Small intestine (tissue), 7 donors: ENCODE measurements around the gene EVI2B. TPM values are rescaled to one million over a fixed set of nuclear protein-coding genes. Genes with fewer than 3 reads are reported as not detected.

ENCODE experiments used
- DNase-seq, 2 donors: peaks; one replicate each; pipeline versions ENCODE4 v3.0.0 to v3.0.0-alpha.2; 2013
- FAIRE-seq: peaks from 2 replicates; lab custom pipeline; 2012; peaks lifted over from hg19 to GRCh38; lab: Jason Lieb, UNC
- H3K27ac ChIP-seq, 3 donors: one replicate each; pipeline ENCODE4 v1.5.1; 2013; ENCODE audit warnings: low read length in 2 of 3, mild to moderate bottlenecking in 2 of 3, control low read depth in 1 of 3, inconsistent platforms in 1 of 3, low read depth in 1 of 3, moderate library complexity in 1 of 3
- H3K27me3 ChIP-seq, 3 donors: one replicate each; pipeline ENCODE4 v1.6.1; 2013; ENCODE audit warnings: low read length in 3 of 3, inconsistent platforms in 1 of 3; ENCODE audit not compliant: control insufficient read depth in 3 of 3, insufficient read depth in 3 of 3
- H3K36me3 ChIP-seq, 3 donors: one replicate each; pipeline ENCODE4 v1.6.1; 2013; ENCODE audit warnings: low read length in 3 of 3, inconsistent platforms in 1 of 3, low read depth in 1 of 3, mild to moderate bottlenecking in 1 of 3, moderate library complexity in 1 of 3; ENCODE audit not compliant: control insufficient read depth in 3 of 3, insufficient read depth in 2 of 3
- H3K4me1 ChIP-seq, 3 donors: one replicate each; pipeline ENCODE4 v1.6.1; 2013; ENCODE audit warnings: low read length in 2 of 3, inconsistent platforms in 1 of 3, low read depth in 1 of 3, mild to moderate bottlenecking in 1 of 3, moderate library complexity in 1 of 3; ENCODE audit not compliant: control insufficient read depth in 3 of 3, insufficient read depth in 2 of 3
- H3K4me3 ChIP-seq, 3 donors: one replicate each; pipeline ENCODE4 v1.5.1; 2013; ENCODE audit warnings: low read length in 3 of 3, control low read depth in 1 of 3, inconsistent platforms in 1 of 3, low read depth in 1 of 3, mild to moderate bottlenecking in 1 of 3, moderate library complexity in 1 of 3
- H3K9me3 ChIP-seq, 2 donors: one replicate each; pipeline ENCODE4 v1.6.1; 2013; ENCODE audit warnings: low read depth in 1 of 2, low read length in 1 of 2; ENCODE audit not compliant: control insufficient read depth in 2 of 2, insufficient read depth in 1 of 2
- WGBS, 3 donors: extraction: QIAGEN DNeasy Blood & Tissue Kit; methylation state at CpG; one replicate each; pipeline ENCODE4 v1.1.7; 2013; 5-methylcytosine and 5-hydroxymethylcytosine counted together
- polyA plus RNA-seq, 4 donors: library from polyadenylated mRNA; stranded (reverse) in 3 of 4; unstranded in 1 of 4; fragments of 200-250 nt in 3 of 4; fragments of 120-200 nt in 1 of 4; gene quantifications; one replicate each; pipeline versions ENCODE4 v1.2.1 to v1.2.3, GENCODE V29; 2013
- donor health status: healthy with polysubstance abuse.
- donor health status: control.
- donor health status: control.
- donor health status: Bipolar disorder and iron deficiency.
- donor health status: healthy.

EVI2B gene
- polyA plus RNA-seq, 4 donors = 1.1 to 20.5 (median 7.3) TPM

DNA sequence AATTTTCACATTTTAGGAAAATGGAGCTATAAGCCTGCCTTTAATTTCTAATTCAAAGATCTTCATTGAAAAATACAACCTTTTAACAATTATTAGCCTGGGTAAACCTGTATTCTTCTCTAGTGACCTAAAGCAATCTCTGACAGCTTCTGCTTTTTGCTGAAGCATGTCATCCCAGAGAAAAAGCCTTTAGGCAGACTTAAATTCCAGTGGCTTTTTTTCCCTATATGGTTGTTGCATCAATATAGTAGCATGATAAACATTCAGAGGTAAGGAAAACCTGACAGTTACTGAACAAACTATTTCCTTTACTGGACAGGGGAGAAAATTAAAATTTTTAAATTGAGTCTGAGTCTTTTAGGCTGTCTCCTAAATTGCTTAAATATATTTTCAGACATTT is 15.4 kb upstream of the EVI2B start:
- H3K4me1 ChIP-seq = no peaks in the 10 kb centered on the region
- H3K27ac ChIP-seq = no peak overlapping the region
- H3K36me3 ChIP-seq = peaks cover 4 to 19% (median 8%) of the 10 kb centered on the region in 3 donors
- no peaks in the 10 kb centered on the region for H3K9me3 ChIP-seq
- no peak overlapping the region for H3K4me3 ChIP-seq
- FAIRE-seq (no peak), DNase-seq (no peak)
- H3K27me3 ChIP-seq = no peaks in the 10 kb centered on the region

- no peaks in the 10 kb centered on the region for H3K27me3 ChIP-seq
- peaks cover 5 to 17% (median 8%) of the 10 kb centered on the region in 3 donors for H3K36me3 ChIP-seq
- FAIRE-seq (no peak), DNase-seq (no peak)
- H3K27ac ChIP-seq = no peak overlapping the region
- no peak overlapping the region for H3K4me3 ChIP-seq
- H3K9me3 ChIP-seq = no peaks in the 10 kb centered on the region
- H3K4me1 ChIP-seq = no peaks in the 10 kb centered on the region
Measured at GRCh38 chr17:31328160-31328535, 14.3 kb upstream of the EVI2B start.

GRCh38 chr17:31327534-31328159 is 13.8 kb upstream of the EVI2B start:
- H3K36me3 ChIP-seq = peaks cover 5 to 20% (median 8%) of the 10 kb centered on the region in 3 donors
- H3K27me3 ChIP-seq = no peaks in the 10 kb centered on the region
- FAIRE-seq (no peak), DNase-seq (no peak)
- H3K4me3 ChIP-seq = no peak overlapping the region
- H3K9me3 ChIP-seq = no peaks in the 10 kb centered on the region
- H3K27ac ChIP-seq = no peak overlapping the region
- no peaks in the 10 kb centered on the region for H3K4me1 ChIP-seq
- 97% methylated on average over 12 of the region's 12 CpGs for WGBS, 3 donors

GRCh38 chr17:31323551-31323950 is 9.7 kb upstream of the EVI2B start:
- Histone ChIP-seq H3K27me3 (no peaks in the 10 kb centered on the region), H3K9me3 (no peaks in the 10 kb centered on the region), H3K4me1 (no peaks in the 10 kb centered on the region), H3K36me3 (peaks cover 5 to 20% (median 8%) of the 10 kb centered on the region in 3 donors), H3K4me3 (no peak overlapping the region), H3K27ac (no peak overlapping the region)
- DNase-seq = no peak
- no peak for FAIRE-seq

DNA sequence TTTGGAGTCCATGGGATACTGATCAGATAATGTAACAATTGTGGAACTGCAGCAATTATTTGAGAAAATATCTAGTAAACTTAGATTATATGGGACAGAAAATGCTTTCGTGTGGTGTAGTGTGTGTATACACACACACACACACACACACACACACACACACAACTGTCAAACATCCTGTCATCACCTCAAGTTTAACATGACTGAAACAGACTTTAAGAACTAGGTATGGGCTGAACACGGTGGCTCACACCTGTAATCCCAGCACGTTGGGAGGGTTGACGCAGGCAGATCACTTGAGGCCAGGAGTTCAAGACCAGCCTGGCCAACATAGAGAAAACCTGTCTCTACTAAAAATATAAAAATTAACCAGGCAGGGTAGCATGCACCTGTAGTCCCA is 8.1 kb upstream of the EVI2B start:
- 75 to 92% (median 81%) methylated on average over 4 of the region's 4 CpGs for WGBS, 3 donors
- FAIRE-seq (no peak), DNase-seq (peak in 1 of 2 donors; percentile 21)
- Histone ChIP-seq H3K27me3 (no peaks in the 10 kb centered on the region), H3K4me3 (no peak overlapping the region), H3K36me3 (peaks cover 1 to 17% (median 3%) of the 10 kb centered on the region in 3 donors), H3K4me1 (no peaks in the 10 kb centered on the region), H3K27ac (peak overlapping the region in 1 of 3 donors; percentile 44), H3K9me3 (no peaks in the 10 kb centered on the region)

- peak within 1 kb of the TSS; percentile 23 to 87 (median 41) for H3K27ac ChIP-seq
- no peaks in the 10 kb centered on the region for H3K9me3 ChIP-seq
- DNase-seq (peak; percentile 12 to 58), FAIRE-seq (no peak)
- peak within 1 kb of the TSS in 2 of 3 donors; percentile 23 to 27 for H3K4me3 ChIP-seq
- H3K27me3 ChIP-seq = no peaks in the 10 kb centered on the region
- 59 to 89% (median 64%) methylated on average over 3 of the region's 3 CpGs for WGBS, 3 donors
- peaks cover 1 to 16% (median 3%) of the 10 kb centered on the region in 3 donors for H3K36me3 ChIP-seq
- H3K4me1 ChIP-seq = no peaks in the 10 kb centered on the region
Measured at GRCh38 chr17:31321481-31321880, 7.6 kb upstream of the EVI2B start, which contains the start of gene EVI2A. EVI2A (minus strand) TSS chr17:31321622; CDS start chr17:31319013, 2,609 bp downstream.

GRCh38 chr17:31320791-31321190 is 6.9 kb upstream of the EVI2B start:
- H3K27me3 ChIP-seq = no peaks in the 10 kb centered on the region
- no peaks in the 10 kb centered on the region for H3K9me3 ChIP-seq
- H3K36me3 ChIP-seq = peaks cover under 1 to 9% (median 1%) of the 10 kb centered on the region in 3 donors
- DNase-seq (no peak), FAIRE-seq (no peak)
- 48 to 89% (median 50%) methylated on average over 1 of the region's 1 CpG for WGBS, 3 donors
- peak overlapping the region in 2 of 3 donors; percentile 23 to 87 for H3K27ac ChIP-seq
- H3K4me1 ChIP-seq = no peaks in the 10 kb centered on the region
- H3K4me3 ChIP-seq = peak overlapping the region in 2 of 3 donors; percentile 23 to 27

- Histone ChIP-seq H3K27ac (no peak overlapping the region), H3K4me3 (no peak overlapping the region), H3K4me1 (no peaks in the 10 kb centered on the region), H3K27me3 (no peaks in the 10 kb centered on the region), H3K36me3 (peaks cover 0 to 9% (median 1%) of the 10 kb centered on the region in 3 donors), H3K9me3 (no peaks in the 10 kb centered on the region)
- no peak for DNase-seq
- FAIRE-seq = no peak
- WGBS, 3 donors = 52 to 87% (median 72%) methylated on average over 2 of the region's 2 CpGs
Measured at GRCh38 chr17:31320241-31320640, 6.4 kb upstream of the EVI2B start.
